Smooth muscle cell of trachea (primary cell): Measurements from ENCODE around the gene MPPED2. TPM values are rescaled to one million over a fixed set of nuclear protein-coding genes. Genes with fewer than 3 reads are reported as not detected.

Experiments
- total RNA-seq: library from RNA; depleted of rRNA; stranded (reverse); fragments of >200 nt; gene quantifications from 2 replicates; pipeline ENCODE4 v1.2.1, GENCODE V29; 2014

The MPPED2 gene
- 0.33 and 0.44 TPM in 2 replicates for total RNA-seq

GRCh38 chr11:30586251-30587144 lies at the start of gene MPPED2:
MPPED2 (minus strand) TSS chr11:30586353; CDS start chr11:30580373, 5,980 bp downstream.

